ENCODE measurements around the gene MRPL37. TPM values are rescaled to one million over a fixed set of nuclear protein-coding genes. Genes with fewer than 3 reads are reported as not detected.
A peak's percentile ranks its signal among the peaks of the same experiment; 100 is the strongest.

Gene MRPL37
- total and polyA plus RNA-seq, 8 donors, result 24.8 to 111 (median 50.9) TPM

DNA sequence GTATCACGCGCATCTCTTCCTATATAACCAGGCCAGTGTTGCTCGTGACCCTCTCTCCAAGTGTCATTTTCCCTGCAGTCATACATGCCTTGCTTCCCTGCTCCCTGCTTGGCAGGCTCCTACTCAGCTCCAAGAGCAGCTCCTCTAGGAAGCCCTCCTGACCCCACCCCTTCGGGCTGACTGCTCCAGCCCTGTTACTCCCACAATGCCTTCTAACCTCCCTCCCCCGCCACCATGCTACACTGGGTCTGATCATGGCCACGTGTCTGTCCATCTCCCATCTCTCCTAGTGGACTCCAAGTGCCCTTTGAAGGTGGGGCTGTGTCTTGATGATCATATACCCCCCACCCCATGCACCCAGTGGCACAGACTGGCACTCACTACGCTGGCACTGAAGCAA is 44.7 kb downstream of the MRPL37 start:
- WGBS, 5 donors, result 86 to 90% (median 88%) methylated on average over 7 of the region's 7 CpGs
- intact Hi-C loops (cut with DNase I; ENCODE audit: low total_unique reads), result no loop called here
- TF ChIP-seq POLR2AphosphoS5 (IDR thresholded peaks at IDR 0.05), result no peak
- TF ChIP-seq POLR2A (IDR thresholded peaks at IDR 0.05), result no peak
- TF ChIP-seq, protein P1, sequence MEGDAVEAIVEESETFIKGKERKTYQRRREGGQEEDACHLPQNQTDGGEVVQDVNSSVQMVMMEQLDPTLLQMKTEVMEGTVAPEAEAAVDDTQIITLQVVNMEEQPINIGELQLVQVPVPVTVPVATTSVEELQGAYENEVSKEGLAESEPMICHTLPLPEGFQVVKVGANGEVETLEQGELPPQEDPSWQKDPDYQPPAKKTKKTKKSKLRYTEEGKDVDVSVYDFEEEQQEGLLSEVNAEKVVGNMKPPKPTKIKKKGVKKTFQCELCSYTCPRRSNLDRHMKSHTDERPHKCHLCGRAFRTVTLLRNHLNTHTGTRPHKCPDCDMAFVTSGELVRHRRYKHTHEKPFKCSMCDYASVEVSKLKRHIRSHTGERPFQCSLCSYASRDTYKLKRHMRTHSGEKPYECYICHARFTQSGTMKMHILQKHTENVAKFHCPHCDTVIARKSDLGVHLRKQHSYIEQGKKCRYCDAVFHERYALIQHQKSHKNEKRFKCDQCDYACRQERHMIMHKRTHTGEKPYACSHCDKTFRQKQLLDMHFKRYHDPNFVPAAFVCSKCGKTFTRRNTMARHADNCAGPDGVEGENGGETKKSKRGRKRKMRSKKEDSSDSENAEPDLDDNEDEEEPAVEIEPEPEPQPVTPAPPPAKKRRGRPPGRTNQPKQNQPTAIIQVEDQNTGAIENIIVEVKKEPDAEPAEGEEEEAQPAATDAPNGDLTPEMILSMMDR (IDR thresholded peaks at IDR 0.05), result no peak
- no peak for TF ChIP-seq EP300 (IDR thresholded peaks at IDR 0.05)
- peaks cover 38 to 95% (median 88%) of the 10 kb centered on the region in 4 donors for H3K36me3 ChIP-seq
- DNase-seq, result no peak
- H3K27me3 ChIP-seq, result no peaks in the 10 kb centered on the region
- peaks cover 0 to 23% (median 6%) of the 10 kb centered on the region in 4 donors for H3K4me1 ChIP-seq
- no peak overlapping the region for H3K4me3 ChIP-seq
- no peak overlapping the region for H3K27ac ChIP-seq
- no peaks in the 10 kb centered on the region for H3K9me3 ChIP-seq

DNA sequence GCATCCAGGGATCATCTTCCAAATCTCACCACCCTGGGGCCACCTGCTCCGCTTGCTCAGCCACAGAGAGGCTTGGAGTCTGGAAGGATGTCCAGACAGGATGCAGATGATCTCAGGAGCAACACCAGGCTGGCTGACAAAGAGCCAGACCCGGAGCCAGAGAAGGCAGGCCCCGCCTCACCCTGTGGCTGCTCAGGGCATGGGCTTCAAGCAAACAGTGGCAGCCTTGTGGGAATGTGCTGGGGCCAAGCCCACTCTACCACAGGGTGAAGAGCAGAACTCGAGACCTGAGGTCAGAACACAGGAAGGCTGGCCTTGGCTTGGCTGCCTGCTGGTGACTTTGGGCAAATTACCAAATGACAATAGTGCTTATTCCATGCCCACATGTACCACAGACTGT is 45.5 kb downstream of the MRPL37 start:
- intact Hi-C loops (cut with DNase I; ENCODE audit: low total_unique reads), result no loop called here
- TF ChIP-seq, protein P1 (IDR thresholded peaks at IDR 0.05), result no peak
- TF ChIP-seq POLR2AphosphoS5 (IDR thresholded peaks at IDR 0.05), result no peak
- no peak for TF ChIP-seq EP300 (IDR thresholded peaks at IDR 0.05)
- TF ChIP-seq POLR2A (IDR thresholded peaks at IDR 0.05), result no peak
- peak overlapping the region in 1 of 5 donors; percentile 15 for H3K27ac ChIP-seq
- H3K36me3 ChIP-seq, result peaks cover 38 to 95% (median 90%) of the 10 kb centered on the region in 4 donors
- H3K4me1 ChIP-seq, result peaks cover 2 to 32% (median 11%) of the 10 kb centered on the region in 4 donors
- WGBS, 5 donors, result 45 to 73% (median 64%) methylated on average over 4 of the region's 4 CpGs
- no peak overlapping the region for H3K4me3 ChIP-seq
- H3K27me3 ChIP-seq, result no peaks in the 10 kb centered on the region
- no peak for DNase-seq
- H3K9me3 ChIP-seq, result no peaks in the 10 kb centered on the region

DNA sequence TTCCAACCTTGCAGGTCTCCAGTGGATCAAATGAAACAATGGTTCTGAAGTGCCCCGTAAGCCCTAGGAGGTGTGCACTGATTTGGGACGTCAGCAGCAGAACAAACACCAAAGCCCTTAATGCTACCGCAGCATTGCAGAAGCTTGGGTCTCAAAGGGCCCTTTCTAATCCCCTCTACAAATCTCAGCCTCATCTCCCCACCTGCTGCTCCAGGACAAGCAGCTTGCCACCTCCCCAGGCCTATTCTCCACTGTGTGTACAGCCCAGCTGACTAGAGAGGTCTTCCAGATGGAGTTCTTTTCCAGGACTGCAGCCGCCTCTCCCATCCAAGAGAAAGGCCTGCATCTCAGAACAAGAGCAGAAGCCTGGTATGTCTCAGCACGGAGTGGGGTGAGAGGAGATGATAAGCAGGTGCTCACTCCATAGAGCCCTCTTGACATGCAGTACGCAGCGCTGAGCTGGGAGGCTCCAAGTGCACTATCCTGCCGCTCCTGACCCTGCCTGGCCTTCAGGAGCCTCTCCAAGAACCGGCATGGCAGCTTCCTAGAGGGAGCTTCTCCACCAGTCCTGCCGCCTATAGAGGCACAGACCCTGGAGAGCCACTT is 46.3 kb downstream of the MRPL37 start:
- peaks cover 38 to 95% (median 90%) of the 10 kb centered on the region in 4 donors for H3K36me3 ChIP-seq
- WGBS, 5 donors, result 76 to 90% (median 86%) methylated on average over 10 of the region's 10 CpGs
- H3K27me3 ChIP-seq, result no peaks in the 10 kb centered on the region
- intact Hi-C loops (cut with DNase I; ENCODE audit: low total_unique reads), result no loop called here
- H3K9me3 ChIP-seq, result no peaks in the 10 kb centered on the region
- TF ChIP-seq, protein P1 (IDR thresholded peaks at IDR 0.05), result no peak
- no peak for TF ChIP-seq POLR2AphosphoS5 (IDR thresholded peaks at IDR 0.05)
- no peak for TF ChIP-seq EP300 (IDR thresholded peaks at IDR 0.05)
- no peak for TF ChIP-seq POLR2A (IDR thresholded peaks at IDR 0.05)
- H3K4me1 ChIP-seq, result peaks cover 5 to 33% (median 13%) of the 10 kb centered on the region in 4 donors
- DNase-seq, result no peak
- no peak overlapping the region for H3K4me3 ChIP-seq
- H3K27ac ChIP-seq, result no peak overlapping the region

DNA sequence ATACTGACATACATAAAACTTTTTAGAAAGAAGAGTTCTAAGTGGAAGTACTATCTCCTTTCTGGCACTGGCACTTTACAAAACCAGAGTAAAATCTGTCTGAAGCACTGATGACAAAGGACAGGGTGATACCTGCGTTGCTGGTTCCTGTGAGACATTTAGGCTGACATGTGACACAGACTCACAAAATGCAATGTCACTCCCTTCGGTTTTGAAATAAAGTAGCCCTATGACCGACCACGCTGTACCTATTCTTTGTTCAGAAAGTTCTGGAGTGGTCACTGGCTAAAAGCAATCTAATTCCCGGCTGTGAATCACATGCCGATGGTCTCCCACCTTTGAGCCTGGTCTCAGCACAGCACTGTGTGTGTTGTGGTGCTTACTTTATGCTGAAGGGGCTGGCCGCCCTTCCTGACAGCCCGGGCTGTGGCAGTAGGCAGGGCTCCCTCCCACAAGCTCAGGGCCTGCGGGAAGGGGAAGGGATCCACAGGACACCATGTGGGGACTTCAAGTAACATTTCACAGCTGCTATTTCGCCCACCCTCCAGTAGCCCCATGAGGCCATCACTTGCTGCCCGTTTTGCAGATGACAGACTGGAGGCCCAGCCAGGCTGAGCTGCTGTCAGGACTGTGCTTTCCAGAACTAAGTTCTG is 48.0 kb downstream of the MRPL37 start:
- no peak overlapping the region for H3K27ac ChIP-seq
- intact Hi-C loops (cut with DNase I; ENCODE audit: low total_unique reads), result no loop called here
- no peak overlapping the region for H3K4me3 ChIP-seq
- H3K9me3 ChIP-seq, result no peaks in the 10 kb centered on the region
- H3K4me1 ChIP-seq, result peaks cover 5 to 33% (median 13%) of the 10 kb centered on the region in 4 donors
- 85 to 92% (median 87%) methylated on average over 6 to 11 of the region's 11 CpGs for WGBS, 5 donors
- TF ChIP-seq, protein P1 (IDR thresholded peaks at IDR 0.05), result no peak
- no peak for TF ChIP-seq EP300 (IDR thresholded peaks at IDR 0.05)
- no peak for TF ChIP-seq POLR2AphosphoS5 (IDR thresholded peaks at IDR 0.05)
- no peak for TF ChIP-seq POLR2A (IDR thresholded peaks at IDR 0.05)
- DNase-seq, result no peak
- peaks cover 28 to 89% (median 84%) of the 10 kb centered on the region in 4 donors for H3K36me3 ChIP-seq
- no peaks in the 10 kb centered on the region for H3K27me3 ChIP-seq
